HG02970 (cell line): ENCODE data around the gene RIC8B.

Source experiments
- ATAC-seq: cut with Tn5 transposase; IDR thresholded peaks from one replicate; pipeline ENCODE4 v1.9.1; 2021; ENCODE audit warnings: mild to moderate bottlenecking, moderate library complexity, moderate number of reproducible peaks; ENCODE audit not compliant: unreplicated experiment, low FRiP score

The RIC8B gene

GRCh38 chr12:106926657-106927056 is 152.2 kb downstream of the RIC8B start:
- no peak for ATAC-seq

GRCh38 chr12:106934277-106934676 is 159.8 kb downstream of the RIC8B start:
- no peak for ATAC-seq
